Measurements from ENCODE around the gene FOXP2.

GRCh38 chr7:114375907-114376306 lies 38.7 kb upstream of the FOXP2 start:
- TF ChIP-seq, protein P1, sequence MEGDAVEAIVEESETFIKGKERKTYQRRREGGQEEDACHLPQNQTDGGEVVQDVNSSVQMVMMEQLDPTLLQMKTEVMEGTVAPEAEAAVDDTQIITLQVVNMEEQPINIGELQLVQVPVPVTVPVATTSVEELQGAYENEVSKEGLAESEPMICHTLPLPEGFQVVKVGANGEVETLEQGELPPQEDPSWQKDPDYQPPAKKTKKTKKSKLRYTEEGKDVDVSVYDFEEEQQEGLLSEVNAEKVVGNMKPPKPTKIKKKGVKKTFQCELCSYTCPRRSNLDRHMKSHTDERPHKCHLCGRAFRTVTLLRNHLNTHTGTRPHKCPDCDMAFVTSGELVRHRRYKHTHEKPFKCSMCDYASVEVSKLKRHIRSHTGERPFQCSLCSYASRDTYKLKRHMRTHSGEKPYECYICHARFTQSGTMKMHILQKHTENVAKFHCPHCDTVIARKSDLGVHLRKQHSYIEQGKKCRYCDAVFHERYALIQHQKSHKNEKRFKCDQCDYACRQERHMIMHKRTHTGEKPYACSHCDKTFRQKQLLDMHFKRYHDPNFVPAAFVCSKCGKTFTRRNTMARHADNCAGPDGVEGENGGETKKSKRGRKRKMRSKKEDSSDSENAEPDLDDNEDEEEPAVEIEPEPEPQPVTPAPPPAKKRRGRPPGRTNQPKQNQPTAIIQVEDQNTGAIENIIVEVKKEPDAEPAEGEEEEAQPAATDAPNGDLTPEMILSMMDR (IDR thresholded peaks at IDR 0.05 in 2 of 3, conservative IDR thresholded peaks at IDR 0.05 in 1 of 3; ENCODE audit: control insufficient read depth in 2 of 3, extremely low read depth in 1 of 3, insufficient read depth in 1 of 3, low read depth in 3 of 3, low read length in 3 of 3): no peak
- no peak for TF ChIP-seq SIX5 (IDR thresholded peaks at IDR 0.05; ENCODE audit: low read depth, low read length, severe bottlenecking)
- no peak for TF ChIP-seq EP300 (IDR thresholded peaks at IDR 0.05; ENCODE audit: borderline replicate concordance in 1 of 2, control insufficient read depth in 1 of 2, low read depth in 2 of 2, low read length in 2 of 2)
- TF ChIP-seq RAD21 (IDR thresholded peaks at IDR 0.05; ENCODE audit: insufficient read depth, low read depth, low read length): no peak
- TF ChIP-seq POLR2A (IDR thresholded peaks at IDR 0.05; ENCODE audit: low read depth, low read length): no peak
- no peak for TF ChIP-seq POLR2AphosphoS5 (IDR thresholded peaks at IDR 0.05; ENCODE audit: low read length)
- no peak for TF ChIP-seq ESRRA (IDR thresholded peaks at IDR 0.05; ENCODE audit: low read length)
- TF ChIP-seq, protein P2, sequence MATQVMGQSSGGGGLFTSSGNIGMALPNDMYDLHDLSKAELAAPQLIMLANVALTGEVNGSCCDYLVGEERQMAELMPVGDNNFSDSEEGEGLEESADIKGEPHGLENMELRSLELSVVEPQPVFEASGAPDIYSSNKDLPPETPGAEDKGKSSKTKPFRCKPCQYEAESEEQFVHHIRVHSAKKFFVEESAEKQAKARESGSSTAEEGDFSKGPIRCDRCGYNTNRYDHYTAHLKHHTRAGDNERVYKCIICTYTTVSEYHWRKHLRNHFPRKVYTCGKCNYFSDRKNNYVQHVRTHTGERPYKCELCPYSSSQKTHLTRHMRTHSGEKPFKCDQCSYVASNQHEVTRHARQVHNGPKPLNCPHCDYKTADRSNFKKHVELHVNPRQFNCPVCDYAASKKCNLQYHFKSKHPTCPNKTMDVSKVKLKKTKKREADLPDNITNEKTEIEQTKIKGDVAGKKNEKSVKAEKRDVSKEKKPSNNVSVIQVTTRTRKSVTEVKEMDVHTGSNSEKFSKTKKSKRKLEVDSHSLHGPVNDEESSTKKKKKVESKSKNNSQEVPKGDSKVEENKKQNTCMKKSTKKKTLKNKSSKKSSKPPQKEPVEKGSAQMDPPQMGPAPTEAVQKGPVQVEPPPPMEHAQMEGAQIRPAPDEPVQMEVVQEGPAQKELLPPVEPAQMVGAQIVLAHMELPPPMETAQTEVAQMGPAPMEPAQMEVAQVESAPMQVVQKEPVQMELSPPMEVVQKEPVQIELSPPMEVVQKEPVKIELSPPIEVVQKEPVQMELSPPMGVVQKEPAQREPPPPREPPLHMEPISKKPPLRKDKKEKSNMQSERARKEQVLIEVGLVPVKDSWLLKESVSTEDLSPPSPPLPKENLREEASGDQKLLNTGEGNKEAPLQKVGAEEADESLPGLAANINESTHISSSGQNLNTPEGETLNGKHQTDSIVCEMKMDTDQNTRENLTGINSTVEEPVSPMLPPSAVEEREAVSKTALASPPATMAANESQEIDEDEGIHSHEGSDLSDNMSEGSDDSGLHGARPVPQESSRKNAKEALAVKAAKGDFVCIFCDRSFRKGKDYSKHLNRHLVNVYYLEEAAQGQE (IDR thresholded peaks at IDR 0.05; ENCODE audit: low read depth, low read length): no peak
- TF ChIP-seq HDAC6 (IDR thresholded peaks at IDR 0.05; ENCODE audit: unreplicated experiment): no peak
- TF ChIP-seq TAF1 (IDR thresholded peaks at IDR 0.05; ENCODE audit: borderline replicate concordance, low read depth, low read length): no peak
- no peak for TF ChIP-seq JUNB (IDR thresholded peaks at IDR 0.05)
- no peak for TF ChIP-seq BHLHE40 (IDR thresholded peaks at IDR 0.05; ENCODE audit: borderline replicate concordance in 1 of 2, low read depth in 2 of 2, low read length in 1 of 2)
- TF ChIP-seq MYC (IDR thresholded peaks at IDR 0.05; ENCODE audit: insufficient read depth, insufficient read length, insufficient replicate concordance, low read length, severe bottlenecking): no peak

Data from GM12878 (cell line).